Measurements from ENCODE around the gene ELMO3. TPM values are rescaled to one million over a fixed set of nuclear protein-coding genes. Genes with fewer than 3 reads are reported as not detected.

Gene ELMO3
- total RNA-seq, 1 experiment from 2014 or later = 45.8 TPM

MicroRNAs encoded within 50 kb of the gene (microRNA counts, 767-probe panel; counts per million panel counts)
- not detected for microRNA hsa-miR-328

Small RNA genes lying within 50 kb of the gene (microRNA-seq; reads per million reads assigned to microRNA genes)
- 10.5 reads per million, percentile 30 among the genes with 10 or more reads in this experiment for gene MIR328 (ENCODE audit: borderline number of aligned reads)

Other genes with a start within 250 kb of the ELMO3 start
- 10.8 TPM for gene CES3, start 237.9 kb upstream of the ELMO3 start, total RNA-seq (2021; ENCODE audit: unreplicated experiment)
- gene CES4A, start 210.5 kb upstream of the ELMO3 start, total RNA-seq (2021; ENCODE audit: unreplicated experiment) = not detected
- 101 TPM for gene CBFB, start 170.0 kb upstream of the ELMO3 start, total RNA-seq (2021; ENCODE audit: unreplicated experiment)
- 19.2 TPM for gene PHAF1, start 89.2 kb upstream of the ELMO3 start, total RNA-seq (2021; ENCODE audit: unreplicated experiment)
- gene B3GNT9, start 48.1 kb upstream of the ELMO3 start, total RNA-seq (2021; ENCODE audit: unreplicated experiment) = 3.8 TPM
- 20.5 TPM for gene TRADD, start 39.2 kb upstream of the ELMO3 start, total RNA-seq (2021; ENCODE audit: unreplicated experiment)
- 27.8 TPM for gene FBXL8, start 39.2 kb upstream of the ELMO3 start, total RNA-seq (2021; ENCODE audit: unreplicated experiment)
- gene HSF4, start 34.4 kb upstream of the ELMO3 start, total RNA-seq (2021; ENCODE audit: unreplicated experiment) = 46.6 TPM
- 54.0 TPM for gene NOL3, start 28.6 kb upstream of the ELMO3 start, total RNA-seq (2021; ENCODE audit: unreplicated experiment)
- 38.7 TPM for gene MATCAP1, start 15.2 kb upstream of the ELMO3 start, total RNA-seq (2021; ENCODE audit: unreplicated experiment)
- gene EXOC3L1, start 9.0 kb upstream of the ELMO3 start, total RNA-seq (2021; ENCODE audit: unreplicated experiment) = 0.30 TPM
- 114 TPM for gene E2F4, start 7.0 kb upstream of the ELMO3 start, total RNA-seq (2021; ENCODE audit: unreplicated experiment)
- 36.1 TPM for gene TMEM208, start 28.0 kb downstream of the ELMO3 start, total RNA-seq (2021; ENCODE audit: unreplicated experiment)
- gene FHOD1, start 48.4 kb downstream of the ELMO3 start, total RNA-seq (2021; ENCODE audit: unreplicated experiment) = 69.2 TPM
- gene SLC9A5, start 49.8 kb downstream of the ELMO3 start, total RNA-seq (2021; ENCODE audit: unreplicated experiment) = 5.6 TPM
- 38.5 TPM for gene PLEKHG4, start 80.4 kb downstream of the ELMO3 start, total RNA-seq (2021; ENCODE audit: unreplicated experiment)
- not detected for gene KCTD19, start 127.6 kb downstream of the ELMO3 start, total RNA-seq (2021; ENCODE audit: unreplicated experiment)
- not detected for gene LRRC36, start 127.7 kb downstream of the ELMO3 start, total RNA-seq (2021; ENCODE audit: unreplicated experiment)
- 1.2 TPM for gene TPPP3, start 194.4 kb downstream of the ELMO3 start, total RNA-seq (2021; ENCODE audit: unreplicated experiment)
- 9.1 TPM for gene ZDHHC1, start 217.3 kb downstream of the ELMO3 start, total RNA-seq (2021; ENCODE audit: unreplicated experiment)
- 9.7 TPM for gene HSD11B2, start 232.0 kb downstream of the ELMO3 start, total RNA-seq (2021; ENCODE audit: unreplicated experiment)

Measured in HCT116 (cell line).